Measurements from ENCODE around the gene KCNH5. TPM values are rescaled to one million over a fixed set of nuclear protein-coding genes. Genes with fewer than 3 reads are reported as not detected.
"Not testable (repeated sequence)": the region's sequence is repeated elsewhere in the genome, so short reads cannot be mapped to it uniquely, and the experiment has no call there.

The KCNH5 gene
- total RNA-seq, 2 donors from 2014 or later = 0.06 TPM; not detected in 1

DNA sequence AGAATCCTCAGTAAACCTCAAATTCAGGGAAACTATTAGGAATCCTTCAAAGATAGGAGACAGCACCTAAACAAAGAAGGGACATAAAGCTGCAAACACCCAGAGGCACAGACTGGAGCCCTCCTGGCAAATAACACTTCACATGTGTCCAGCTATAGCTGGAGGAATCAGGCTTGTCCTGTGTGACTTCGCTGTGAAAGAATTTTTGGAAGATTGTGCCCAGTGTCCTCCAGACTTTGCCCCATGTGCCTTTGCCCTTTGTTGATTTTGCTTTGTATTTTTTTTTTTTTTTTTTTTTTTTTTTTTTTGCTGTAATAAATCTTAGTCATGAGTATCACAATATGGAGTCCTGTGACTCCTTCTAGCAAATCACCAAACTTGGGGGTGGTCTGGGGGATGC is 136.8 kb downstream of the KCNH5 start:
- intact Hi-C loops (cut with DNase I, micrococcal nuclease) = no loop called here
- DNase-seq (no peak), ATAC-seq (no peak)

- DNase-seq = no peak
- ATAC-seq = no peak
- intact Hi-C loops (cut with DNase I, micrococcal nuclease) = no loop called here
Measured at GRCh38 chr14:62905566-62905965, 139.7 kb downstream of the KCNH5 start.

DNA sequence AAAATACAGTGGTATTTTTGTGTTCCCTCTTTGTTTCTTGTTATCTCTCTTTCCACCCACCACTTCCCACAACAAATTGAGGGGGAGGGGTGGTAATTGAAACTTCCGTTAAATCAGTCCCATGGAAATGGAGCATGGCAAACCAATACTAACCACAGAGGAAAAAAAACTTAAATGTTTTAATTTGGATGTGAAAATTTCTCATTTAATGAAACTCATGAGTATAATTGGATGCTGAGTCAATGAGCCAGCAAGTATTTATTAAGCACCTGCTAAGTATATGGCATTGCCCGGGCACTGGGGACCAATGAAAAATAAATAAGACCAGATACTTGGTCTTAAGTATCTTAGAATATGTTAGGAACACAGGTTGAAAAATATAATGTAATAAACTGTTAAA is 147.5 kb downstream of the KCNH5 start:
- DNase-seq (no peak), ATAC-seq (no peak)
- intact Hi-C loops (cut with DNase I, micrococcal nuclease) = no loop called here

GRCh38 chr14:62896932-62897456 is 148.3 kb downstream of the KCNH5 start:
- ATAC-seq = no peak
- DNase-seq = no peak
- intact Hi-C loops (cut with DNase I, micrococcal nuclease) = no loop called here

GRCh38 chr14:62894736-62895135 is 150.5 kb downstream of the KCNH5 start:
- intact Hi-C loops (cut with DNase I, micrococcal nuclease) = no loop called here
- DNase-seq (no peak), ATAC-seq (no peak)

DNA sequence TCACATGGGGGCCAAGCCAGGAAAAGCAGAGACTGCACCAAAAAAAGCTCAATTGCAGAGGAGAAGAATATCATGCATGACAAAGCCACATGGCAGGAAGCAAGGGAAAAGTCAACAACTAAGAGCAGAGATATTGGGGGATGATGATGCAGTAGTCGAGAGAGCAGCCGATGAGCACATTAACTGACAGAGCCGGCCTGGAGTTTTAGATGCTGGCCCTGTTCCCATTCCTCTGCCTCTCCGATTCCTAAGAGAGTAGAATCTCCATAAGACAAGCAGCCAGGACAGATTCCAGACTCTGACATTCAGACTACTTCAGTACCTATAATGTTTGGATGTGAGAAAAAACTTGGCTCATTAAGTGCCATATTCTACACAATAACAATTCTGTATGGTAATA is 155.9 kb downstream of the KCNH5 start:
- no peak for ATAC-seq
- intact Hi-C loops (cut with DNase I, micrococcal nuclease) = no loop called here
- no peak for DNase-seq

GRCh38 chr14:62886461-62886860 is 158.8 kb downstream of the KCNH5 start:
- ATAC-seq (no peak), DNase-seq (no peak)
- intact Hi-C loops (cut with DNase I, micrococcal nuclease) = no loop called here

DNA sequence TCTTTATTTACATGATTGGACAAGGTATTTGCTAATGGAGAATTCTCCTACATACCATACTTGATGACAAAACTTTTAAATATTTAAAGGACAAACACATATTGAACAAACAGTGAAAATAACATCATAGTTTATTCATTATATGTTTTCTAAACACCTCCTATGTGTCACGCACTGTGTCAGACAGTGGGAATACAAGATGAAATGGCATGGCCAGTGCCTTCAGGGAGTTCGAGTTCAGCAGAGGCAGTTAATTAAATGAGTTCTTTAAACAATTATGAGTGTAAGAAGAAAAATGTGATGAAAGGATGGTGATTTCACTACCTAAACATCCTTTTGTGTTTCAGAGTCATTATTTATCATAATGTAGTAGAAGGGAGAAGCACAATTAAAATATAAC is 159.8 kb downstream of the KCNH5 start:
- ATAC-seq = no peak
- no peak for DNase-seq
- intact Hi-C loops (cut with DNase I, micrococcal nuclease) = no loop called here

- ATAC-seq = no peak
- intact Hi-C loops (cut with DNase I, micrococcal nuclease) = no loop called here
- no peak for DNase-seq
Measured at GRCh38 chr14:62882967-62883366, 162.3 kb downstream of the KCNH5 start.

DNA sequence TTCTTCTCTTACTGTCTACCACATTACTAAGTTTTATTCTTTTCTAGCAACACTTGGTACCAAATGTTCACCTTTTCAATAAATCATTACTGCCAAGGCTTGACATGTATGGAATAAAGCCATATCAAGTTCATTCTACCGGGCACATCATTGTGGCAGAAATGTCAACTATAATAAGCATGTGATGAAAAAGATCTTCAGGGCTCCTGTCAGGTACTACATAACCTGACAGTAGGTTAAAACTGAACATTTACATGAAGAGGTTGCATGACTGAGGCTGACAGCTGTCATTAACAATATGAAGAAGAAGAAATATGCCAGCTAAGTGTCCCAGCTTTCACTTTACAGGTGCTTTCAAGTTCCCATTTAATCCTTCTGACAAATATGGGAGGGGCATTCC is 178.9 kb downstream of the KCNH5 start:
- intact Hi-C loops (cut with DNase I, micrococcal nuclease) = no loop called here

DNA sequence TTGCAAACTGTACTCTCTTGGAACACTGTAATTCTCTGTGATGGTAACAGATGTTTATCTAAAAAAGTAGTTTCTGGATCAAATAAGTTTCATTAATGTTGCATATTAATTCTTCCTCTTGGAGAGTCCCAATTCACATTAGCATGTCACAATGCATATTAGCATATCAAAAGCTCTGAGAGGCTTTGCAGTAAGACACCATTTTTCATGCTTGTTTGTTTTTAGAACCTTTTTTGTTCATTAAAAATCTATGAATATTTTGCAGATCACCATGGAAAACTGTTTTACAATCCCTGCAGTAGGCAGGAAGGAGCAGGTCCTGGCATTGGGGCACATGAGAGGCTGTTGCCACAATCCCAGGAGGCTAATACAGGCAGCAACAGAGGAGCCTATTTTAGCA is 180.7 kb downstream of the KCNH5 start:
- intact Hi-C loops (cut with DNase I, micrococcal nuclease) = no loop called here
- DNase-seq = no peak
- no peak for ATAC-seq

More for the DNA sequence above, 178.9 kb downstream of the KCNH5 start:
- DNase-seq (no peak), ATAC-seq (no peak)

- DNase-seq; intact Hi-C loops (cut with DNase I, micrococcal nuclease); ATAC-seq: not testable (repeated sequence)
Measured at GRCh38 chr14:62858011-62858410, 187.2 kb downstream of the KCNH5 start.

- DNase-seq (no peak), ATAC-seq (no peak)
- intact Hi-C loops (cut with DNase I, micrococcal nuclease) = no loop called here
Measured at GRCh38 chr14:62854951-62855350, 190.3 kb downstream of the KCNH5 start.

DNA sequence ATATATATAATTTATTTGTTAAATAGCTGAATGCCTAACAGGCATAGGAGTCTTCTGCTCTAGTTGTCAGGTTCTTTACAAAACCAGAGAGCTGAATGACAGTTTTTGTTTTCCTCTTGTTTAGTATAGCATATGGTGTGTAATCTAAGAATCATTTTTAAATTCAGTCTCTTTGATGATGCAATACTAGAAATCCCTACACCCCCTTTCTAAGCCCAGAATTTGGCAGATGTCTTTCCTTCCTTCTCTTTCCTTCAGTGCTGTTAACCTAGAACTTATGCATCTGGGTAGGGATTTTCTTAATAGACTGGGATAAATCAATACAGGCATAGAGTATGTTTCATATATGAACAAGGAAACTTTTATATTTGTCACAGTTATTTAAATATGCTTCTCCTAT is 198.1 kb downstream of the KCNH5 start:
- DNase-seq (no peak), ATAC-seq (no peak)
- intact Hi-C loops (cut with DNase I, micrococcal nuclease) = no loop called here

DNA sequence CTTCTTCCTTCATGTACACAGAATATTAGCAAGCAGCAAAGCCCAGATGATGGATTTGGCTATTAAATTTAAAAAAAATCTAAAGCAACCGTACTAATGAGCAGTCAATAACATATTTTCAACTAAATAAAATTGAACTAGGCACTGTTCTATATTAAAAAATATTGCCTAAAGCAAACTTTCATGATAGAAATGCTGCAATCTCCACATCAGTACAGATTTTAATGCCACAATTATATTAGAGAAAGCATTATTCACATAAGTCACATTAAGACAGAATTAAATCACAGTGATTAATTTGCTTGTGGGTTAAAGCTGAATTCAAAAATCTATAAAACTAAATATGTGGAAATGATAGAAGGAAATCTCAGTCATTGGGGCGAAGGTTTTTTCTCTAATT is 200.7 kb downstream of the KCNH5 start:
- intact Hi-C loops (cut with DNase I, micrococcal nuclease) = no loop called here
- DNase-seq = no peak
- no peak for ATAC-seq

DNA sequence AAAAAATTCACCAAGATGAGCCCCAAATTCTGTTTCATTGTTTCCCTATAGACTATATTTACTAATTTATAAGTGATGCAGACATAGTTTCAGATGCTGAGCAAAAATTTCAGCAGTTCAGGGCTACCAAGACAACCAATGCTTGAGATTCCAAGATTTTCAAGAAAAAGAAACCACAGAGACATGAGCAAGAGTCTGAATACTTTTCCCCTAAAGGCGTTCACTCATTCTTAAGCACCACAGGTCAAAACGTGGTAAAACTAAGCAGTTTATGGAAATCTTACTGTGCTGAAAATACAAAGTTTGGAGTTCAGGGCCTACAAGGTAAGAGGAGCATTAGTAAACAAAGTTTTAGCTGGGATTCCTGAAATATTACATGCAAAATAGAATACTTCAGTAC is 221.2 kb downstream of the KCNH5 start:
- intact Hi-C loops (cut with DNase I, micrococcal nuclease) = no loop called here
- no peak for DNase-seq
- ATAC-seq = no peak

DNA sequence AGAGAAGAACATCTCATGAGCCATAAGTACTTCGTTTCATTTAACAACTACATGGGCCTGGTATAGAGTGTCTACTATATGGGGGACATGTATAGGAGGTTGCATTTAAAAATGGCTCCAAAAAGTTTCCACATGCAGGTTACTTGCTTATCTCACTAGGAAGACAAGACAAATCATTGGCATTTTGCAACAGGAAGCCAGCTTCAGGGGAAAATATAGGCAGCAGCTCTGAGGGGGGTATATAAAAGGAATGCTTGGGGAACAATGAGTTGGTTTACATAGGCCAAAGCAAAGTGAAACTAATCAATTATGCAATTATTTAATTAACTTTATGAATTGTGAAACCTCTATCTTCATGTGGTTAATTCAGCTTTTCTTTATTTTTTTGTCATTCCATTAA is 225.3 kb downstream of the KCNH5 start:
- intact Hi-C loops (cut with DNase I, micrococcal nuclease) = no loop called here
- no peak for ATAC-seq
- DNase-seq = no peak

DNA sequence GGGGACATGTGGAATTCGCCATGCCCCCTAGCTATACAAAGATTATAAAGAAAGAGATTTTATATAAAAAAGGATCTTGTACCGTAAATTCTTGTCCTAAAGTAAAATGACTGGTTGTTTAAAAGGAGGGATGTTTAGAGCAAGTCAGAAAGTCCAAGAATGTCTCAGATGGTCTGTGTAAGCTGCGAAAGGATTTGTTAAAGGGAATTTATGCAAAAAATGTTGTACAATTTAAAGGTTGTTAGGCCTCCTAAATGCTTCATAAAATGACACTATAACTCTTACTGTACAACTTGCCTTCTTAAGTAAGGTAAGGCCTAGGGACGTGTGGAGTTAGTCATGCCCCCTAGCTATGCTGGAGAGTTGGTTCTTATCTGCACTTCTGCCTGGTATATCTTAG is 237.6 kb downstream of the KCNH5 start:
- ATAC-seq (no peak), DNase-seq (no peak)
- intact Hi-C loops (cut with DNase I, micrococcal nuclease) = no loop called here

GRCh38 chr14:62800577-62800976 is 244.7 kb downstream of the KCNH5 start:
- ATAC-seq (no peak), DNase-seq (no peak)
- intact Hi-C loops (cut with DNase I, micrococcal nuclease) = no loop called here

DNA sequence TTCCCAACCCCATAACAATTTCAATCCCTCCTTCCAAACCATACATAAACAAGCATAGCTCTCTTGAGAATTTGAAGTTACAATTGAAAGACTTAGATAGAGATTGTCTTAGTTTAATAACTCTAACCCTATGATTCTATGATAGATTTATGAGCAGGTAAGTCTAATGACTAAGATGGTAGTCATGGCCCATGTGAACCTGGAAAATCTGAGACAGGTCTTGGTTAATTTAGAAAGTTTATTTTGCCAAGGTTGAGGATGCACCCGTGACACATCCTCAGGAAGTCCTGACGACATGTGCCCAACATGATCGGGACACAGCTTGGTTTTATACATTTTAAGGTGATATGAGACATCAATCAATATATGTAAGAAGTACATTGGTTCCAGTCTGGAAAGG is 248.8 kb downstream of the KCNH5 start:
- intact Hi-C loops (cut with DNase I, micrococcal nuclease) = no loop called here
- ATAC-seq = no peak

DNA sequence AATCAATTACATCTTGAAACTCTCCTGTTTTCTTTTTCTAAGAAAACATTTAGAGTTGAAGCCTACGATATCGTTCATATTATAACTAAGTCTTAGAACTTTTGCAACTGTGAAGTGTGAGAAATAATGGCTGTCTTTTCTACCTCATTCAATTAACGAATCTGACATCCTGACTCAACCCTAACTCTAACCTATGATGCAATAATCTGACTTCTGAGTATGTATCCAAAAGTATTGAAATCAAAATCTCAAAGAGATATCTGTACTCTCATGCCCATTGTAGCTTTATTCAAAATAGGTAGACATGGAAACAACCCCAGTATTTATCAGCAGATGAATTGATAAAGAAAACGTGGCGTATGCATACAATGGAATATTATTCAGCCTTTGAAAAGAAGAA is 252.7 kb downstream of the KCNH5 start:
- ATAC-seq (no peak), DNase-seq (no peak)
- intact Hi-C loops (cut with DNase I, micrococcal nuclease) = no loop called here

More for the DNA sequence above, 248.8 kb downstream of the KCNH5 start:
- no peak for DNase-seq

- intact Hi-C loops (cut with DNase I, micrococcal nuclease); DNase-seq; ATAC-seq: not testable (repeated sequence)
Measured at GRCh38 chr14:62781328-62781727, 263.9 kb downstream of the KCNH5 start.

Data from left colon (tissue), 2 donors.